HCT116 (cell line): ENCODE results near the gene UNC5C.

Experiments
- CBX3 ChIP-seq: IDR thresholded peaks from 2 replicates; pipeline ENCODE4 v1.6.1; 2012; ENCODE audit warnings: low read depth
- CEBPB ChIP-seq: IDR thresholded peaks from 2 replicates; pipeline ENCODE4 v1.6.1; 2012; ENCODE audit warnings: low read depth
- EZH2 ChIP-seq: fragments of 200-600 bp; sonication (generic); IDR thresholded peaks from 2 replicates; pipeline ENCODE4 v1.6.1; 2017; ENCODE audit warnings: antibody characterized with exemption, mixed run types
- EZH2phosphoT487 ChIP-seq: fragments of 200-600 bp; IDR thresholded peaks from 2 replicates; pipeline ENCODE4 v1.6.1; 2018; ENCODE audit warnings: antibody characterized with exemption, borderline replicate concordance
- MAX ChIP-seq: IDR thresholded peaks from 2 replicates; pipeline ENCODE4 v1.6.1; 2012
- POLR2A ChIP-seq: IDR thresholded peaks from 2 replicates; pipeline ENCODE4 v1.7.0; 2011; ENCODE audit warnings: borderline replicate concordance; ENCODE audit not compliant: insufficient read depth, insufficient read length; ENCODE audit errors: extremely low read depth
- POLR2AphosphoS5 ChIP-seq: IDR thresholded peaks from 2 replicates; pipeline ENCODE4 v1.6.1; 2011; ENCODE audit warnings: mild to moderate bottlenecking, low read depth, low read length, moderate library complexity
- RAD21 ChIP-seq: IDR thresholded peaks from 2 replicates; pipeline ENCODE4 v1.6.1; 2012; ENCODE audit warnings: low read depth, mild to moderate bottlenecking
- SIN3A ChIP-seq: IDR thresholded peaks from 2 replicates; pipeline ENCODE4 v1.6.1; 2012; ENCODE audit warnings: low read depth
- SP1 ChIP-seq: IDR thresholded peaks from 2 replicates; pipeline ENCODE4 v1.6.1; 2012; ENCODE audit warnings: low read depth
- YY1 ChIP-seq: IDR thresholded peaks from 2 replicates; pipeline ENCODE4 v1.6.1; 2011; ENCODE audit warnings: low read length, low read depth, moderate library complexity, mild to moderate bottlenecking; ENCODE audit not compliant: insufficient replicate concordance; ENCODE audit errors: extremely low read depth
- ZBTB33 ChIP-seq: IDR thresholded peaks from 2 replicates; pipeline ENCODE4 v1.6.1; 2011; ENCODE audit warnings: mild to moderate bottlenecking, low read length, moderate library complexity; ENCODE audit not compliant: insufficient replicate concordance; ENCODE audit errors: extremely low read depth
- TF ChIP-seq, protein P1 (sequence below), 3 experiments: fragments of 200-600 bp in 1 of 3; sonication (generic) in 1 of 3; IDR thresholded peaks in 2 of 3; conservative IDR thresholded peaks in 1 of 3; 2 replicates each; pipeline ENCODE4 v1.5.1; 2012 to 2017; ENCODE audit warnings: low read depth in 2 of 3, low read length in 2 of 3, antibody characterized with exemption in 1 of 3, borderline replicate concordance in 1 of 3, control low read depth in 1 of 3, mild to moderate bottlenecking in 1 of 3, mixed read lengths in 1 of 3, mixed run types in 1 of 3, moderate library complexity in 1 of 3; ENCODE audit not compliant: insufficient read depth in 1 of 3
- TF ChIP-seq, protein P2 (sequence below): IDR thresholded peaks from 2 replicates; pipeline ENCODE4 v1.6.1; 2012; ENCODE audit warnings: low read depth

GRCh38 chr4:95422436-95422835 lies 126.3 kb downstream of the UNC5C start:
- TF ChIP-seq, protein P1, sequence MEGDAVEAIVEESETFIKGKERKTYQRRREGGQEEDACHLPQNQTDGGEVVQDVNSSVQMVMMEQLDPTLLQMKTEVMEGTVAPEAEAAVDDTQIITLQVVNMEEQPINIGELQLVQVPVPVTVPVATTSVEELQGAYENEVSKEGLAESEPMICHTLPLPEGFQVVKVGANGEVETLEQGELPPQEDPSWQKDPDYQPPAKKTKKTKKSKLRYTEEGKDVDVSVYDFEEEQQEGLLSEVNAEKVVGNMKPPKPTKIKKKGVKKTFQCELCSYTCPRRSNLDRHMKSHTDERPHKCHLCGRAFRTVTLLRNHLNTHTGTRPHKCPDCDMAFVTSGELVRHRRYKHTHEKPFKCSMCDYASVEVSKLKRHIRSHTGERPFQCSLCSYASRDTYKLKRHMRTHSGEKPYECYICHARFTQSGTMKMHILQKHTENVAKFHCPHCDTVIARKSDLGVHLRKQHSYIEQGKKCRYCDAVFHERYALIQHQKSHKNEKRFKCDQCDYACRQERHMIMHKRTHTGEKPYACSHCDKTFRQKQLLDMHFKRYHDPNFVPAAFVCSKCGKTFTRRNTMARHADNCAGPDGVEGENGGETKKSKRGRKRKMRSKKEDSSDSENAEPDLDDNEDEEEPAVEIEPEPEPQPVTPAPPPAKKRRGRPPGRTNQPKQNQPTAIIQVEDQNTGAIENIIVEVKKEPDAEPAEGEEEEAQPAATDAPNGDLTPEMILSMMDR (IDR thresholded peaks at IDR 0.05 in 2 of 3, conservative IDR thresholded peaks at IDR 0.05 in 1 of 3; ENCODE audit: borderline replicate concordance in 1 of 3, insufficient read depth in 1 of 3, low read depth in 2 of 3, low read length in 2 of 3), result no peak
- no peak for TF ChIP-seq EZH2
- no peak for TF ChIP-seq POLR2AphosphoS5
- TF ChIP-seq RAD21, result no peak
- no peak for TF ChIP-seq POLR2A
- TF ChIP-seq SIN3A, result no peak
- no peak for TF ChIP-seq CEBPB
- TF ChIP-seq, protein P2, sequence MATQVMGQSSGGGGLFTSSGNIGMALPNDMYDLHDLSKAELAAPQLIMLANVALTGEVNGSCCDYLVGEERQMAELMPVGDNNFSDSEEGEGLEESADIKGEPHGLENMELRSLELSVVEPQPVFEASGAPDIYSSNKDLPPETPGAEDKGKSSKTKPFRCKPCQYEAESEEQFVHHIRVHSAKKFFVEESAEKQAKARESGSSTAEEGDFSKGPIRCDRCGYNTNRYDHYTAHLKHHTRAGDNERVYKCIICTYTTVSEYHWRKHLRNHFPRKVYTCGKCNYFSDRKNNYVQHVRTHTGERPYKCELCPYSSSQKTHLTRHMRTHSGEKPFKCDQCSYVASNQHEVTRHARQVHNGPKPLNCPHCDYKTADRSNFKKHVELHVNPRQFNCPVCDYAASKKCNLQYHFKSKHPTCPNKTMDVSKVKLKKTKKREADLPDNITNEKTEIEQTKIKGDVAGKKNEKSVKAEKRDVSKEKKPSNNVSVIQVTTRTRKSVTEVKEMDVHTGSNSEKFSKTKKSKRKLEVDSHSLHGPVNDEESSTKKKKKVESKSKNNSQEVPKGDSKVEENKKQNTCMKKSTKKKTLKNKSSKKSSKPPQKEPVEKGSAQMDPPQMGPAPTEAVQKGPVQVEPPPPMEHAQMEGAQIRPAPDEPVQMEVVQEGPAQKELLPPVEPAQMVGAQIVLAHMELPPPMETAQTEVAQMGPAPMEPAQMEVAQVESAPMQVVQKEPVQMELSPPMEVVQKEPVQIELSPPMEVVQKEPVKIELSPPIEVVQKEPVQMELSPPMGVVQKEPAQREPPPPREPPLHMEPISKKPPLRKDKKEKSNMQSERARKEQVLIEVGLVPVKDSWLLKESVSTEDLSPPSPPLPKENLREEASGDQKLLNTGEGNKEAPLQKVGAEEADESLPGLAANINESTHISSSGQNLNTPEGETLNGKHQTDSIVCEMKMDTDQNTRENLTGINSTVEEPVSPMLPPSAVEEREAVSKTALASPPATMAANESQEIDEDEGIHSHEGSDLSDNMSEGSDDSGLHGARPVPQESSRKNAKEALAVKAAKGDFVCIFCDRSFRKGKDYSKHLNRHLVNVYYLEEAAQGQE, result no peak
- TF ChIP-seq MAX, result no peak
- no peak for TF ChIP-seq ZBTB33
- no peak for TF ChIP-seq EZH2phosphoT487
- no peak for TF ChIP-seq YY1
- TF ChIP-seq SP1, result no peak
- no peak for TF ChIP-seq CBX3
